ENCODE data around the gene TUSC2. TPM values are rescaled to one million over a fixed set of nuclear protein-coding genes. Genes with fewer than 3 reads are reported as not detected.

TUSC2 gene
- total RNA-seq, 1 donor from 2014 or later, result 11.8 TPM

DNA sequence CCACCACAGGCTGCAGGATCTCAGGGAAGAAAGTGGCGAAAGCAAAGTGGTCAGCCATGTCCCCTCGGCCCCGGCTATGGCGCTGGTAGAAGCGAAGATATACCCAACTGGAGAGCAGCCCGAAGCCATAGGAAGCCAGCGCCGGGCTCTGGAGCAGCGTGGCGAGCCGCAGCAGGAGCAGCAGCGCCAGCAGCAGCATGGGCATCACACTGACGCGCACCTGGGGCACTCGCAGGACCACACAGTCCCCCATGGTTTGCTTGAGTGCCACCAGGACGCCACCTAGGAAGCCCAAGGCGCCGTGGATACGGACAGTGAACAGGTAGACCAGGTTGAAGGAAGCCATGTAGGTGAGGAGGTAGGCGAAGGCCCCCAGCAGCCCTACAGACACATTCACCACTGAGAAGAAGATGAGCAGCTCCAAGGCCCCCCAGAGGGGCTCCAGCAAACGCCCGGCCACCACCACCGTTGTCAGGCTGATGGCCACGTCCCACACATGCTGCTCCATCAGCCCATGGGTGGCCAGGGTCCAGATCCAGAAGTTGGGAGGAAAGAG, 30.4 kb upstream of the TUSC2 start:
- Histone ChIP-seq H3K36me3 (peaks cover 0 to 19% of the 10 kb centered on the region in 2 donors), H3K4me3 (peak overlapping the region; percentile 69 to 72), H3K27ac (peak overlapping the region; percentile 78), H3K4me1 (peaks cover 46% of the 10 kb centered on the region), H3K9me3 (no peaks in the 10 kb centered on the region), H3K27me3 (no peaks in the 10 kb centered on the region)
- no peak for DNase-seq (ENCODE audit: extremely low spot score in 2 of 2)
- no peak for TF ChIP-seq POLR2AphosphoS5 (IDR thresholded peaks at IDR 0.05; ENCODE audit: insufficient read depth in 1 of 2, low read depth in 1 of 2)
- TF ChIP-seq, protein P1, sequence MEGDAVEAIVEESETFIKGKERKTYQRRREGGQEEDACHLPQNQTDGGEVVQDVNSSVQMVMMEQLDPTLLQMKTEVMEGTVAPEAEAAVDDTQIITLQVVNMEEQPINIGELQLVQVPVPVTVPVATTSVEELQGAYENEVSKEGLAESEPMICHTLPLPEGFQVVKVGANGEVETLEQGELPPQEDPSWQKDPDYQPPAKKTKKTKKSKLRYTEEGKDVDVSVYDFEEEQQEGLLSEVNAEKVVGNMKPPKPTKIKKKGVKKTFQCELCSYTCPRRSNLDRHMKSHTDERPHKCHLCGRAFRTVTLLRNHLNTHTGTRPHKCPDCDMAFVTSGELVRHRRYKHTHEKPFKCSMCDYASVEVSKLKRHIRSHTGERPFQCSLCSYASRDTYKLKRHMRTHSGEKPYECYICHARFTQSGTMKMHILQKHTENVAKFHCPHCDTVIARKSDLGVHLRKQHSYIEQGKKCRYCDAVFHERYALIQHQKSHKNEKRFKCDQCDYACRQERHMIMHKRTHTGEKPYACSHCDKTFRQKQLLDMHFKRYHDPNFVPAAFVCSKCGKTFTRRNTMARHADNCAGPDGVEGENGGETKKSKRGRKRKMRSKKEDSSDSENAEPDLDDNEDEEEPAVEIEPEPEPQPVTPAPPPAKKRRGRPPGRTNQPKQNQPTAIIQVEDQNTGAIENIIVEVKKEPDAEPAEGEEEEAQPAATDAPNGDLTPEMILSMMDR (IDR thresholded peaks at IDR 0.05), result no peak
- no peak for TF ChIP-seq POLR2A (IDR thresholded peaks at IDR 0.05)
- intact Hi-C loops (cut with DNase I), result loop anchor here (5.0 kb wide), 1 partner anchor 189 kb away; no protein-coding TSS in a partner anchor

DNA sequence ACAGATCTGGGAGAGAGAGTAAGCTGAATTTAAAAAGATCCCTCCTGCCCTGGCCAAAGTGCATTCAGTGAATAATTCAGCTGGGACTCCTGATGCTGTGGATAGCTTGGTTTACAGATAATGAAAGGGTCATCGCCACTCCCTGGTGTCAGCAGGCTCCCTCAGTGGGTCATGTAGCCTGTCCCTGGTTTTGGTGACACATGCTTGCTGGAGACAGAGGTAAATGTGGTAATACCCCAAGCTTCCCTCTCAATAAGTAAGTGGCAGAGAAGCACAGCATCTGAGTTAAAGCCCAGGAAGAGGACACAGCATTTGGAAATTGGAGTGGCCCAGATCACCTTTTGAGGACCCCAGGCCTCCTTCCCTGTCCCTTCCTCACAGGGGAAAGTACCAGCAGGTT, 29.5 kb upstream of the TUSC2 start:
- no peak for DNase-seq (ENCODE audit: extremely low spot score in 2 of 2)
- H3K9me3 ChIP-seq, result no peaks in the 10 kb centered on the region
- H3K27me3 ChIP-seq, result no peaks in the 10 kb centered on the region
- intact Hi-C loops (cut with DNase I), result loop anchor here (5.0 kb wide), 1 partner anchor 190 kb away; no protein-coding TSS in a partner anchor
- H3K36me3 ChIP-seq, result peaks cover 0 to 23% of the 10 kb centered on the region in 2 donors
- TF ChIP-seq POLR2AphosphoS5 (IDR thresholded peaks at IDR 0.05; ENCODE audit: insufficient read depth in 1 of 2, low read depth in 1 of 2) (no peak), POLR2A (IDR thresholded peaks at IDR 0.05) (no peak)
- TF ChIP-seq, protein P1 (IDR thresholded peaks at IDR 0.05), result no peak
- H3K4me3 ChIP-seq, result peak overlapping the region; percentile 69 to 72
- peaks cover 49% of the 10 kb centered on the region for H3K4me1 ChIP-seq
- peak overlapping the region; percentile 78 for H3K27ac ChIP-seq

DNA sequence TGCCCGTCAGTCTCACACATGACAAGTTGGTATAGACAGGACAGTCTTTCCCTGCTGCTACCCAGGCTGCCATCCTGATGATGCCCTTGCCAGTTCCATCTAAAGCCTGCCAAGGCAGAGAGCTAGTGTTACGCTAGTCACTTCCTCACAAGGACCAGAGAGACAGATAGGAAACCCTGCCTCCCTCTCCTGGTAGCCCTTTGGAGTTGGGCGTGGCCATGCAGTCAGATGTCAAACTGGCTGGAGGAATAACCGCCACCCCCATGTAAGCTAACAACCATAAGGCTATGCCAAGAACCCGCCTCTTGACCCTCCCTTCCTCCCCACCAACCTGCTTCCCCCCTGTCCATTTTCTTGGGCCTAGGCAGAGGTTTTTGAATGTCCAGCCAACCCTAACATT, 28.5 kb upstream of the TUSC2 start:
- H3K9me3 ChIP-seq, result no peaks in the 10 kb centered on the region
- peak overlapping the region; percentile 78 for H3K27ac ChIP-seq
- no peaks in the 10 kb centered on the region for H3K27me3 ChIP-seq
- peaks cover 53% of the 10 kb centered on the region for H3K4me1 ChIP-seq
- intact Hi-C loops (cut with DNase I), result loop anchor here (5.0 kb wide), 1 partner anchor 191 kb away; no protein-coding TSS in a partner anchor
- peak overlapping the region; percentile 69 to 72 for H3K4me3 ChIP-seq
- H3K36me3 ChIP-seq, result peaks cover 0 to 23% of the 10 kb centered on the region in 2 donors
- no peak for TF ChIP-seq POLR2A (IDR thresholded peaks at IDR 0.05)
- TF ChIP-seq, protein P1 (IDR thresholded peaks at IDR 0.05), result no peak
- no peak for TF ChIP-seq POLR2AphosphoS5 (IDR thresholded peaks at IDR 0.05; ENCODE audit: insufficient read depth in 1 of 2, low read depth in 1 of 2)
- DNase-seq (ENCODE audit: extremely low spot score in 2 of 2), result no peak

DNA sequence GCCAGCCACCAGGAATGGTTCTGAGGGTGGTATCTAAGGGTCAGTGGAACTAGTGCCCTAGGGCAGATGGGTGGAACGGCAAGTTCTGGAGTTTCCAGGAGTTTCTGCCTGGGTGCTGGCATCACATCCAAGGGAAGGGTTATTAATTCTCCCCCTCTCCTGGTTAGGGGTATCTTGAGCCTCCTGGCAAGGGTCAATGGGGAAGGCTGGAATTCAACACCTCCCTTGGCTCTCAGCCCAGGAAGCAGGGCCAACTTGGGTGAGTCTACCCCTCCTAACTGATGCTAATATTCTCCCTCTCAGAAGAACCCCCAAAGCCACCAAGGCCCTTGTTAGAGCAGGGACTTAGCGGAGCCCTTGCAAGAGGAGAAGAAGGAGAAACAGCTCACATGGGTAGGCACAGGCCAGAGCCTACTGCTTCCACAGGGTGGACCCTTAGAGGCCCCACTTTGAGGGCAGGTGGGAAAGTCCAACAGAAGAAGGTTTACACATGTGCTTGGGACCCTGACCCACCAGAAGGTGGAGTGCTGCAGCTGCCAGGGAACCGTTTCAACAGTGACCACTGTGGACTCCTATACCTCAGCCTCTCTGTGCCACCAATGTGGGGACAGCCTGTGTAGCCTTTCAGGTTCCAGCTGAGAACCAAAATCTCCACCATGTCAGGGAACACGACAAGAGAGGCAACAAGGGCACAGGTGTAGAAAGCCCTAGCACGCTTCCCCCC, 28.0 kb upstream of the TUSC2 start:
- intact Hi-C loops (cut with DNase I), result loop anchor here (5.0 kb wide), 1 partner anchor 191 kb away; no protein-coding TSS in a partner anchor
- Histone ChIP-seq H3K27me3 (no peaks in the 10 kb centered on the region), H3K36me3 (peaks cover 0 to 23% of the 10 kb centered on the region in 2 donors), H3K4me1 (peaks cover 58% of the 10 kb centered on the region), H3K27ac (no peak overlapping the region), H3K4me3 (peak overlapping the region; percentile 69 to 72), H3K9me3 (no peaks in the 10 kb centered on the region)
- no peak for TF ChIP-seq POLR2A (IDR thresholded peaks at IDR 0.05)
- TF ChIP-seq POLR2AphosphoS5 (IDR thresholded peaks at IDR 0.05; ENCODE audit: insufficient read depth in 1 of 2, low read depth in 1 of 2), result no peak
- TF ChIP-seq, protein P1 (IDR thresholded peaks at IDR 0.05), result no peak
- no peak for DNase-seq (ENCODE audit: extremely low spot score in 2 of 2)
